ENCODE measurements around the gene SKOR1. TPM values are rescaled to one million over a fixed set of nuclear protein-coding genes. Genes with fewer than 3 reads are reported as not detected.

SKOR1 gene
- total and polyA plus RNA-seq, 7 donors: 0.06 to 0.48 (median 0.13) TPM

GRCh38 chr15:67880651-67881182, 55.4 kb downstream of the SKOR1 start:
- no peak overlapping the region for H3K27ac ChIP-seq
- WGBS, 3 donors: 77 to 92% (median 90%) methylated on average over 3 of the region's 3 CpGs

DNA sequence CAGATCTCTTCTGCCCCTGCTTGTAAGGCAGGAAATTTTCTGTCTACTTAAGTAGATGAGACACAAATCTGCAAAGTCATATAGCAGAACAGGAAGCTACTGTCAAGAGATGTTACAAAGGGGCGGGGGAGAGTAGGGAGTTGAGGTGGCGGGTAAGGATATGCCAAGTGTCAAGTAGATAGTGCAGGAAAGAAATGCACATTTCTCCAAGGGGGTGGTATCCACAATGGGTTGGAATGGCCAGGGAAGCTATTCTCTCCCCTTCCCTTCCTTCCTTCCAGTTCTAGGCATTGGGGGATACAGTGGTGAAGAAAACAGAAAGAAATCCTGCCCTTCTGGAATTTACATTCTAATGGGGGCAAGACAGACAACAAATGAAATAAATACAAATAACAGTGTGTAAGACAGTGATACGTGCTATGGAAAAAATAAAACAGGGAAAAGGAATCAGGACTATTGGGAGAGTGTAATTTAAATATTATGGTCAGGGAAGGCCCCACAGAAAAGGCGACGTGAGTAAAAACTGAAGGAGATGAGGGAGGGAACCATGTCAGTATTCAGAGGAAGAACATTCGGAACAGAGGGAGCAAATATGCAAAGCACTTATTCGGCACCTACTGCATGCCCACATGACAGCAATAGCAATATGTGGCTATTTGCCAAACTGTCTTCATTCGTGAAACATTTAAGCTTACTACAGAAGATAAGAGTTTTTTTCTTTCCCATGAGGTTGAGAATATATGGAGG, 57.4 kb downstream of the SKOR1 start:
- DNase-seq (no peak), ATAC-seq (no peak)
- intact Hi-C loops (cut with DNase I): no loop called here
- no peak for TF ChIP-seq CTCF (IDR thresholded peaks at IDR 0.05)
- Histone ChIP-seq H3K4me3 (no peak overlapping the region), H3K9me3 (no peaks in the 10 kb centered on the region), H3K27me3 (ENCODE audit: insufficient read depth in 3 of 3, low read length in 2 of 3) (no peaks in the 10 kb centered on the region), H3K27ac (no peak overlapping the region), H3K36me3 (ENCODE audit: insufficient read depth in 1 of 2, low read depth in 1 of 2) (no peaks in the 10 kb centered on the region), H3K4me1 (no peaks in the 10 kb centered on the region)
- WGBS, 3 donors: 80 to 87% (median 85%) methylated on average over 8 of the region's 8 CpGs

More at GRCh38 chr15:67880651-67881182, 55.4 kb downstream of the SKOR1 start:
- Histone ChIP-seq H3K9me3 (no peaks in the 10 kb centered on the region), H3K36me3 (ENCODE audit: insufficient read depth in 1 of 2, low read depth in 1 of 2) (no peaks in the 10 kb centered on the region), H3K4me1 (no peaks in the 10 kb centered on the region), H3K4me3 (no peak overlapping the region), H3K27me3 (ENCODE audit: insufficient read depth in 3 of 3, low read length in 2 of 3) (no peaks in the 10 kb centered on the region)
- ATAC-seq (no peak), DNase-seq (no peak)
- no peak for TF ChIP-seq CTCF (IDR thresholded peaks at IDR 0.05)
- intact Hi-C loops (cut with DNase I): no loop called here

DNA sequence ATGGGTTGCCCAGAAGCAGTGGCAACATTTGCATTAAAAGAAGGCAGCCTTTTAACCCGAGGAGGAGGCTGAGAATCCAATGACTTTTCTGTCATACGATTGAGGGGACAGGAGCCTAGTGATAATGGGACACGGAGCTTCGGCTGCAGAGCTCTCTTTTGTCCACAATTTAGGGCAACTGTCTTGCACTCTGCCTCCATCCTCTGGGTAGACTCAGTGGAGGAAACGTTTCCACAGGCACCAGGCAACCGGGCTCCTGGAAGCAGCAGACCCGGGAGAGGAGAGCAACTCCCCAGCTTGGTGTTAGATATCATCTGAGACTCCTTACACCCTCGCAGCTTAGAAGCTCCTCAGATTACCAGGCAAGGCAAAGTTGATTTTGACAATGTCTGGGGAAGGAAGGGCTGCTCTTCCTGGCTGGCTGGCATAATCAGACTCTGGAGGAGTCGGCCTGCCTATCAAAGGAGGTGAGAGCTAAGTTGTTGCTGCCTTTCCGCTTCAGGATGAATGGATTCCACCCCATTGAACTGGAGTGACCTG, 58.0 kb downstream of the SKOR1 start:
- no peak overlapping the region for H3K27ac ChIP-seq
- WGBS, 3 donors: 41 to 63% (median 44%) methylated on average over 10 of the region's 10 CpGs

DNA sequence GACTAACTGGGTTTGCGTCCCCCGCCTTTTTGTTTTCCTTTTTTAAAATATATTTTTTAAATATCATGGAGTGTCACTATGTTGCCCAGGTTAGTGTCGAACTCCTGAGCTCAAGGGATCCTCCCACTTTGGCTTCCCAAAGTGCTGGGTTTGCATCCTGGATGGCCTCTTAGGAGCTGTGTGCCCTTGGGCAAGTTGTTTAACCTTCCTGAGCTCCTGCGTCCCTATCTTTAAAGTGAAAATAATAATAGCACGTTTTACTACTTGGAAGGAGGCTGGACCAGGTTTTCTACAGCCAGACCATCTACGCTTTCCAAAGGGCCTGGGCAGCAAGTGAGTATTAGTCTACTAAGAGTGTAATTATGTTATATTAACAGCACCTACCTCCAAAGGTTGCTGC, 58.7 kb downstream of the SKOR1 start:
- H3K27me3 ChIP-seq (ENCODE audit: insufficient read depth in 3 of 3, low read length in 2 of 3): no peaks in the 10 kb centered on the region
- WGBS, 3 donors: 68 to 76% (median 70%) methylated on average over 6 of the region's 6 CpGs
- ATAC-seq (no peak), DNase-seq (no peak)
- H3K9me3 ChIP-seq: no peaks in the 10 kb centered on the region
- peak overlapping the region; percentile 68 for H3K27ac ChIP-seq
- H3K4me3 ChIP-seq: peak overlapping the region; percentile 74
- TF ChIP-seq CTCF (IDR thresholded peaks at IDR 0.05): no peak
- H3K4me1 ChIP-seq: no peaks in the 10 kb centered on the region
- intact Hi-C loops (cut with DNase I): no loop called here
- no peaks in the 10 kb centered on the region for H3K36me3 ChIP-seq (ENCODE audit: insufficient read depth in 1 of 2, low read depth in 1 of 2)

More for the DNA sequence above, 58.0 kb downstream of the SKOR1 start:
- H3K27me3 ChIP-seq (ENCODE audit: insufficient read depth in 3 of 3, low read length in 2 of 3): no peaks in the 10 kb centered on the region
- no peaks in the 10 kb centered on the region for H3K9me3 ChIP-seq
- DNase-seq: no peak
- H3K4me1 ChIP-seq: no peaks in the 10 kb centered on the region
- intact Hi-C loops (cut with DNase I): no loop called here
- TF ChIP-seq CTCF (IDR thresholded peaks at IDR 0.05): no peak
- no peaks in the 10 kb centered on the region for H3K36me3 ChIP-seq (ENCODE audit: insufficient read depth in 1 of 2, low read depth in 1 of 2)
- ATAC-seq: peak in 2 of 4 donors; percentile 18 to 30
- no peak overlapping the region for H3K4me3 ChIP-seq

Other genes with a start within 250 kb of the SKOR1 start
- not detected for gene RNU6-1, start 14.5 kb downstream of the SKOR1 start, total RNA-seq
- gene RNU6-1, start 14.5 kb downstream of the SKOR1 start, polyA plus RNA-seq: not detected
- 10 to 100 TPM; 18.2 to 28.7 (median 20.8) TPM for gene PIAS1, start 228.8 kb downstream of the SKOR1 start, total RNA-seq
- 10 to 100 TPM in 1 of 3 donors, 1 to 10 TPM in 2; 4.4 to 15.5 (median 5.0) TPM for gene PIAS1, start 228.8 kb downstream of the SKOR1 start, polyA plus RNA-seq